Thyroid gland (tissue), 4 donors: Measurements from ENCODE around the gene EPHX1.

ENCODE experiments used
- POLR2A ChIP-seq, 2 donors: fragments of 450-650 bp; IDR thresholded peaks; one replicate each; pipeline ENCODE4 v1.6.1; 2017; ENCODE audit warnings: antibody characterized with exemption in 2 of 2, mild to moderate bottlenecking in 2 of 2, moderate library complexity in 1 of 2
- TF ChIP-seq, protein P1 (sequence below), 6 experiments: fragments of 200-600 bp in 3 of 6; fragments of 450-650 bp in 3 of 6; sonication (generic) in 3 of 6; IDR thresholded peaks; one replicate each; pipeline ENCODE4 v1.5.1; 2016 to 2019; ENCODE audit warnings: antibody characterized with exemption in 6 of 6, mild to moderate bottlenecking in 2 of 6, inconsistent platforms in 1 of 6, moderate library complexity in 1 of 6

DNA sequence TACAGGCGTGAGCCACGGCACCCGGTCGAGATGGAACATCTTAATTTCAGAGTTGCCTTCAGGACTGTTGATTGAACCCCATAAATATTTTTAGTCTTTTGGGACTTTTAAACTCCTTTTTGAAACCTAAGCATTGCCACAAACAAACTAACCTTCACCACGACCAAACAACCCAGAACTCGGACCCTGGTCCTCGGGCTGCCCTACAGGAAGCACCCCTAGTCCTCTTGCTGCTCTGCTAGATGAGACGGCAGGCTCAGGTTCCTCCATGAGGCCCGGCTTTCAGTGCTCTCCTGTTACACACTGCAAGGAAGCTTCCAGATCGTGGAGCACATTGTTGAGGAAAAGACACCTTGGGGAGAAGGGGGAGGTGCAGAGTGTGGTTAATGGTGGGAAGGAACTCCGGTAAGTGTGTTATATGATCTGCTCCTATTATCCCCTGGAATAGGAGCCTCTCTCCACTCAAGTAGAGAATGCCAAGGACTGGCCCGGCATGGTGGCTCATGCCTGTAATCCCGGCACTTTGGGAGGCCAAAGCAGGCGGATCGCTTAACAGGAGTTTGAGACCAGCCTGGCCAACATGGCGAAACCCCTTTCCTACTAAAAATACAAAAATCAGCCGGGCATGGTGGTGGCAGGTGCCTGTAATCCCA, 5.7 kb downstream of the EPHX1 start:
- TF ChIP-seq POLR2A (IDR thresholded peaks at IDR 0.05): no peak
- TF ChIP-seq, protein P1, sequence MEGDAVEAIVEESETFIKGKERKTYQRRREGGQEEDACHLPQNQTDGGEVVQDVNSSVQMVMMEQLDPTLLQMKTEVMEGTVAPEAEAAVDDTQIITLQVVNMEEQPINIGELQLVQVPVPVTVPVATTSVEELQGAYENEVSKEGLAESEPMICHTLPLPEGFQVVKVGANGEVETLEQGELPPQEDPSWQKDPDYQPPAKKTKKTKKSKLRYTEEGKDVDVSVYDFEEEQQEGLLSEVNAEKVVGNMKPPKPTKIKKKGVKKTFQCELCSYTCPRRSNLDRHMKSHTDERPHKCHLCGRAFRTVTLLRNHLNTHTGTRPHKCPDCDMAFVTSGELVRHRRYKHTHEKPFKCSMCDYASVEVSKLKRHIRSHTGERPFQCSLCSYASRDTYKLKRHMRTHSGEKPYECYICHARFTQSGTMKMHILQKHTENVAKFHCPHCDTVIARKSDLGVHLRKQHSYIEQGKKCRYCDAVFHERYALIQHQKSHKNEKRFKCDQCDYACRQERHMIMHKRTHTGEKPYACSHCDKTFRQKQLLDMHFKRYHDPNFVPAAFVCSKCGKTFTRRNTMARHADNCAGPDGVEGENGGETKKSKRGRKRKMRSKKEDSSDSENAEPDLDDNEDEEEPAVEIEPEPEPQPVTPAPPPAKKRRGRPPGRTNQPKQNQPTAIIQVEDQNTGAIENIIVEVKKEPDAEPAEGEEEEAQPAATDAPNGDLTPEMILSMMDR (IDR thresholded peaks at IDR 0.05): no peak
